GM12872 (cell line): ENCODE data around the gene C1QL3.

ENCODE experiments used
- CTCF ChIP-seq: IDR thresholded peaks from 3 replicates; pipeline ENCODE4 v1.5.1; 2011; ENCODE audit warnings: low read depth, mild to moderate bottlenecking, low read length, moderate library complexity; ENCODE audit not compliant: insufficient read depth

The C1QL3 gene

GRCh38 chr10:16493884-16494536, 27.7 kb downstream of the C1QL3 start:
- no peak for TF ChIP-seq CTCF

- TF ChIP-seq CTCF: no peak
Observed at GRCh38 chr10:16491933-16492332, 29.7 kb downstream of the C1QL3 start.

- no peak for TF ChIP-seq CTCF
Observed at GRCh38 chr10:16490511-16490910, 31.2 kb downstream of the C1QL3 start.

- TF ChIP-seq CTCF: no peak
Observed at GRCh38 chr10:16483241-16483917, 38.3 kb downstream of the C1QL3 start.

GRCh38 chr10:16481052-16481728, 40.5 kb downstream of the C1QL3 start:
- no peak for TF ChIP-seq CTCF

GRCh38 chr10:16478801-16479200, 42.9 kb downstream of the C1QL3 start:
- no peak for TF ChIP-seq CTCF

- no peak for TF ChIP-seq CTCF
Observed at GRCh38 chr10:16477757-16478156, 43.9 kb downstream of the C1QL3 start.
